ENCODE results near the gene CCDC149. TPM values are rescaled to one million over a fixed set of nuclear protein-coding genes. Genes with fewer than 3 reads are reported as not detected.

The CCDC149 gene
- total and polyA plus RNA-seq, 2 of the 13 experiments (the other 11 are each of a cell fraction or from before 2014, with no cell fraction given), result 0.44 to 0.95 TPM

GRCh38 chr4:24796620-24797019 lies 116.2 kb downstream of the CCDC149 start (continued):
- no peak for TF ChIP-seq ZNF784 (CRISPR knock-in tag; IDR thresholded peaks at IDR 0.05; ENCODE audit: borderline replicate concordance)

- Histone ChIP-seq H3K27ac (ENCODE audit: extremely low read length, insufficient read depth, low read length) (no peak overlapping the region), H4K20me1 (ENCODE audit: insufficient read depth, low read length) (no peaks in the 10 kb centered on the region), H3K79me2 (ENCODE audit: insufficient read depth, low read length) (no peaks in the 10 kb centered on the region), H3K27me3 (ENCODE audit: control insufficient read depth in 1 of 2, insufficient read depth in 2 of 2, low read length in 2 of 2) (peaks cover 1 to 11% of the 10 kb centered on the region in 2 experiments; a peak in 2 of 5 replicates), H3K36me3 (replicated peaks in 1 of 2; ENCODE audit: control insufficient read depth in 1 of 2, insufficient read depth in 2 of 2, low read length in 2 of 2) (no peaks in the 10 kb centered on the region), H3K4me1 (ENCODE audit: insufficient read depth, low read length) (peaks cover 44% of the 10 kb centered on the region), H3K9me3 (ENCODE audit: low read length) (no peaks in the 10 kb centered on the region), H3K4me2 (ENCODE audit: low read depth, low read length) (peak overlapping the region; percentile 65), H3K4me3 (replicated peaks in 1 of 3; ENCODE audit: insufficient read depth in 1 of 3, low read depth in 2 of 3, low read length in 3 of 3) (peak overlapping the region in 1 of 3 experiments; percentile 45; a peak in 1 of 6 replicates), H3K9ac (ENCODE audit: insufficient read depth, low read depth, low read length) (no peak overlapping the region), H2AFZ (ENCODE audit: low read length) (no peak overlapping the region)
- POLR2A ChIA-PET, result no interaction called here
- FAIRE-seq (no peak), DNase-seq (ENCODE audit: low spot score) (no peak), ATAC-seq (no peak; the same call in 2 of the 3 replicates)
- WGBS (ENCODE audit: low lambda C conversion rate), result 16% methylated on average over 9 of the region's 9 CpGs
- CTCF ChIA-PET (ENCODE audit: low intra/inter-chr PET ratio, low total read pairs), result no interaction called here
- no TSS peak for BruUV-seq (replicated peaks)
- in situ Hi-C loops (cut with HindIII; ENCODE audit: extremely low pct_ligation_motif_present, low pct_unique_long_range_greater_than_20kb), result no loop called here
- intact Hi-C loops (cut with micrococcal nuclease; ENCODE audit: unreplicated experiment), result no loop called here
- TF ChIP-seq BHLHE40 (IDR thresholded peaks at IDR 0.05; ENCODE audit: low read length) (no peak), ZNF670 (CRISPR knock-in tag; IDR thresholded peaks at IDR 0.05; ENCODE audit: borderline replicate concordance) (no peak), TBX3 (IDR thresholded peaks at IDR 0.05; ENCODE audit: borderline replicate concordance) (no peak), REPIN1 (CRISPR knock-in tag; IDR thresholded peaks at IDR 0.05; ENCODE audit: borderline replicate concordance, low read depth) (no peak), CSRNP1 (CRISPR knock-in tag; IDR thresholded peaks at IDR 0.05) (no peak), CENPT (CRISPR knock-in tag; IDR thresholded peaks at IDR 0.05; ENCODE audit: low read depth) (no peak), ZNF441 (CRISPR knock-in tag; IDR thresholded peaks at IDR 0.05; ENCODE audit: borderline replicate concordance) (no peak), ZNF609 (CRISPR knock-in tag; IDR thresholded peaks at IDR 0.05; ENCODE audit: borderline replicate concordance) (no peak)
- TF ChIP-seq, protein P1, sequence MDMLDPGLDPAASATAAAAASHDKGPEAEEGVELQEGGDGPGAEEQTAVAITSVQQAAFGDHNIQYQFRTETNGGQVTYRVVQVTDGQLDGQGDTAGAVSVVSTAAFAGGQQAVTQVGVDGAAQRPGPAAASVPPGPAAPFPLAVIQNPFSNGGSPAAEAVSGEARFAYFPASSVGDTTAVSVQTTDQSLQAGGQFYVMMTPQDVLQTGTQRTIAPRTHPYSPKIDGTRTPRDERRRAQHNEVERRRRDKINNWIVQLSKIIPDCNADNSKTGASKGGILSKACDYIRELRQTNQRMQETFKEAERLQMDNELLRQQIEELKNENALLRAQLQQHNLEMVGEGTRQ (IDR thresholded peaks at IDR 0.05; ENCODE audit: low read depth, low read length), result no peak
- TF ChIP-seq, protein P1 (CRISPR knock-in tag; IDR thresholded peaks at IDR 0.05; ENCODE audit: borderline replicate concordance), result no peak
Measured at GRCh38 chr4:24795666-24796381, 117.0 kb downstream of the CCDC149 start.

Data from HepG2 (cell line).